ENCODE data around the gene TRIM41. TPM values are rescaled to one million over a fixed set of nuclear protein-coding genes. Genes with fewer than 3 reads are reported as not detected.

TRIM41 gene
- total and polyA plus RNA-seq, 2 of the 13 experiments (the other 11 are each of a cell fraction or from before 2014, with no cell fraction given), result 10.2 to 16.7 TPM

DNA sequence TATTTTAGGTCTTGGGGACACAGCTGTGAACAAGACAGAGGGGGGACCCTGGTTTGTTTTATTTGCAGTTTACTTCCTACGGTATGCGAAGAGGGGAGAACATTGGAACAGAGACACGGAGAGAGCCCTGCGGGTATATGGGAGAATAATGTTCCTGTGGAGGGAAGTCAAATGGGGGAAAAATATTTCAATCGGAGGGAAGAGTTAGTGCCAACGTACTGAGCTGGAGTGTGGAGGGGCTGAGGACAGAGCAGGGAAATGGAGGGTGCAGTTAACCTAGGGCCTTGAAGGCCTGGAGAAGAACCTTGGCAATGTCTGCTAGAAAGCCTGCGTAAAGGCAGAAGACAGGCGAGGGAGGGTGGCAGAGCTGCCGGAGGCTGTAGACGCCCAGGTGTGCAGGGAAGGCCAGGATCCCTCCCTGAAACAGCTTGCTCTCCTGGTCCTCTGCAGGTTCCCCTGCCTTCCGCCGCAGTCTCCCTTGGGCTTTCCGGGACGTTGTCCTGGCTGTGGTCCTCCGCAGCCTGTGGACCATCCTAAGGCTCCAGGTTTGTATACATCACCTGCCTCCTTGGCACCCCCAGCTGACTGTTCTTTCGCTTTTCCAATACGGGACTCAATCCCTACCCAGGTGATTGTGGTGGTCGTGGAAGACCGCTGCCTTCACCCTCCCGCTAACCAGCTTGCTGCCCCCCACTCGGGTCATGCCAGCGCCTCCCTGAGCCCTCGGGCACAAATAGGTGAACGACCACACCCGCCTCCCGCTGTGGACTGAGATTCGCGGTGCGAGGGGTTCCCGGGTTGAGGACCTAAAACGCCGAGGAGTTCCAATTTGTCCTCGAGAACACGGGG is 22.6 kb downstream of the TRIM41 start (continued):
- TF ChIP-seq, protein P1, sequence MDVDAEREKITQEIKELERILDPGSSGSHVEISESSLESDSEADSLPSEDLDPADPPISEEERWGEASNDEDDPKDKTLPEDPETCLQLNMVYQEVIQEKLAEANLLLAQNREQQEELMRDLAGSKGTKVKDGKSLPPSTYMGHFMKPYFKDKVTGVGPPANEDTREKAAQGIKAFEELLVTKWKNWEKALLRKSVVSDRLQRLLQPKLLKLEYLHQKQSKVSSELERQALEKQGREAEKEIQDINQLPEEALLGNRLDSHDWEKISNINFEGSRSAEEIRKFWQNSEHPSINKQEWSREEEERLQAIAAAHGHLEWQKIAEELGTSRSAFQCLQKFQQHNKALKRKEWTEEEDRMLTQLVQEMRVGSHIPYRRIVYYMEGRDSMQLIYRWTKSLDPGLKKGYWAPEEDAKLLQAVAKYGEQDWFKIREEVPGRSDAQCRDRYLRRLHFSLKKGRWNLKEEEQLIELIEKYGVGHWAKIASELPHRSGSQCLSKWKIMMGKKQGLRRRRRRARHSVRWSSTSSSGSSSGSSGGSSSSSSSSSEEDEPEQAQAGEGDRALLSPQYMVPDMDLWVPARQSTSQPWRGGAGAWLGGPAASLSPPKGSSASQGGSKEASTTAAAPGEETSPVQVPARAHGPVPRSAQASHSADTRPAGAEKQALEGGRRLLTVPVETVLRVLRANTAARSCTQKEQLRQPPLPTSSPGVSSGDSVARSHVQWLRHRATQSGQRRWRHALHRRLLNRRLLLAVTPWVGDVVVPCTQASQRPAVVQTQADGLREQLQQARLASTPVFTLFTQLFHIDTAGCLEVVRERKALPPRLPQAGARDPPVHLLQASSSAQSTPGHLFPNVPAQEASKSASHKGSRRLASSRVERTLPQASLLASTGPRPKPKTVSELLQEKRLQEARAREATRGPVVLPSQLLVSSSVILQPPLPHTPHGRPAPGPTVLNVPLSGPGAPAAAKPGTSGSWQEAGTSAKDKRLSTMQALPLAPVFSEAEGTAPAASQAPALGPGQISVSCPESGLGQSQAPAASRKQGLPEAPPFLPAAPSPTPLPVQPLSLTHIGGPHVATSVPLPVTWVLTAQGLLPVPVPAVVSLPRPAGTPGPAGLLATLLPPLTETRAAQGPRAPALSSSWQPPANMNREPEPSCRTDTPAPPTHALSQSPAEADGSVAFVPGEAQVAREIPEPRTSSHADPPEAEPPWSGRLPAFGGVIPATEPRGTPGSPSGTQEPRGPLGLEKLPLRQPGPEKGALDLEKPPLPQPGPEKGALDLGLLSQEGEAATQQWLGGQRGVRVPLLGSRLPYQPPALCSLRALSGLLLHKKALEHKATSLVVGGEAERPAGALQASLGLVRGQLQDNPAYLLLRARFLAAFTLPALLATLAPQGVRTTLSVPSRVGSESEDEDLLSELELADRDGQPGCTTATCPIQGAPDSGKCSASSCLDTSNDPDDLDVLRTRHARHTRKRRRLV (CRISPR knock-in tag; IDR thresholded peaks at IDR 0.05), result no peak
- TF ChIP-seq EEA1 (CRISPR knock-in tag; IDR thresholded peaks at IDR 0.05; ENCODE audit: borderline replicate concordance), result no peak
- TF ChIP-seq, protein P2, sequence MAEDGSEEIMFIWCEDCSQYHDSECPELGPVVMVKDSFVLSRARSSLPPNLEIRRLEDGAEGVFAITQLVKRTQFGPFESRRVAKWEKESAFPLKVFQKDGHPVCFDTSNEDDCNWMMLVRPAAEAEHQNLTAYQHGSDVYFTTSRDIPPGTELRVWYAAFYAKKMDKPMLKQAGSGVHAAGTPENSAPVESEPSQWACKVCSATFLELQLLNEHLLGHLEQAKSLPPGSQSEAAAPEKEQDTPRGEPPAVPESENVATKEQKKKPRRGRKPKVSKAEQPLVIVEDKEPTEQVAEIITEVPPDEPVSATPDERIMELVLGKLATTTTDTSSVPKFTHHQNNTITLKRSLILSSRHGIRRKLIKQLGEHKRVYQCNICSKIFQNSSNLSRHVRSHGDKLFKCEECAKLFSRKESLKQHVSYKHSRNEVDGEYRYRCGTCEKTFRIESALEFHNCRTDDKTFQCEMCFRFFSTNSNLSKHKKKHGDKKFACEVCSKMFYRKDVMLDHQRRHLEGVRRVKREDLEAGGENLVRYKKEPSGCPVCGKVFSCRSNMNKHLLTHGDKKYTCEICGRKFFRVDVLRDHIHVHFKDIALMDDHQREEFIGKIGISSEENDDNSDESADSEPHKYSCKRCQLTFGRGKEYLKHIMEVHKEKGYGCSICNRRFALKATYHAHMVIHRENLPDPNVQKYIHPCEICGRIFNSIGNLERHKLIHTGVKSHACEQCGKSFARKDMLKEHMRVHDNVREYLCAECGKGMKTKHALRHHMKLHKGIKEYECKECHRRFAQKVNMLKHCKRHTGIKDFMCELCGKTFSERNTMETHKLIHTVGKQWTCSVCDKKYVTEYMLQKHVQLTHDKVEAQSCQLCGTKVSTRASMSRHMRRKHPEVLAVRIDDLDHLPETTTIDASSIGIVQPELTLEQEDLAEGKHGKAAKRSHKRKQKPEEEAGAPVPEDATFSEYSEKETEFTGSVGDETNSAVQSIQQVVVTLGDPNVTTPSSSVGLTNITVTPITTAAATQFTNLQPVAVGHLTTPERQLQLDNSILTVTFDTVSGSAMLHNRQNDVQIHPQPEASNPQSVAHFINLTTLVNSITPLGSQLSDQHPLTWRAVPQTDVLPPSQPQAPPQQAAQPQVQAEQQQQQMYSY (CRISPR knock-in tag; IDR thresholded peaks at IDR 0.05), result no peak
- TF ChIP-seq HNF4G (IDR thresholded peaks at IDR 0.05; ENCODE audit: borderline replicate concordance, low read depth, low read length), result no peak
- TF ChIP-seq HNF4G (CRISPR knock-in tag; IDR thresholded peaks at IDR 0.05; ENCODE audit: borderline replicate concordance, low read depth), result no peak
- no peak for TF ChIP-seq RFXANK (CRISPR knock-in tag; IDR thresholded peaks at IDR 0.05)
- TF ChIP-seq SOX13 (IDR thresholded peaks at IDR 0.05), result no peak
- no peak for TF ChIP-seq SOX13 (CRISPR knock-in tag; conservative IDR thresholded peaks at IDR 0.05 in 1 of 2, IDR thresholded peaks at IDR 0.05 in 1 of 2)
- TF ChIP-seq NFE2 (CRISPR knock-in tag; IDR thresholded peaks at IDR 0.05), result no peak
- TF ChIP-seq TCF12 (IDR thresholded peaks at IDR 0.05), result no peak
- TF ChIP-seq TCF12 (CRISPR knock-in tag; IDR thresholded peaks at IDR 0.05), result no peak
- TF ChIP-seq REXO4 (CRISPR knock-in tag; IDR thresholded peaks at IDR 0.05; ENCODE audit: borderline replicate concordance), result no peak
- no peak for TF ChIP-seq HOXA9 (CRISPR knock-in tag; IDR thresholded peaks at IDR 0.05; ENCODE audit: borderline replicate concordance)
- TF ChIP-seq ZBTB26 (CRISPR knock-in tag; IDR thresholded peaks at IDR 0.05; ENCODE audit: borderline replicate concordance), result 0 out of 2 replicates have a peak, but pooled peaks have one; percentile 34
- TF ChIP-seq, protein P3, sequence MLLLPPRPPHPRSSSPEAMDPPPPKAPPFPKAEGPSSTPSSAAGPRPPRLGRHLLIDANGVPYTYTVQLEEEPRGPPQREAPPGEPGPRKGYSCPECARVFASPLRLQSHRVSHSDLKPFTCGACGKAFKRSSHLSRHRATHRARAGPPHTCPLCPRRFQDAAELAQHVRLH (CRISPR knock-in tag; IDR thresholded peaks at IDR 0.05; ENCODE audit: borderline replicate concordance, low read depth), result 0 out of 2 replicates have a peak, but pooled peaks have one; percentile 39
- TF ChIP-seq ZNF549 (CRISPR knock-in tag; IDR thresholded peaks at IDR 0.05), result no peak
- TF ChIP-seq ZBTB8A (CRISPR knock-in tag; IDR thresholded peaks at IDR 0.05; ENCODE audit: borderline replicate concordance, low read depth), result no peak
- TF ChIP-seq IKZF1 (IDR thresholded peaks at IDR 0.05), result no peak
- TF ChIP-seq ZNF615 (CRISPR knock-in tag; IDR thresholded peaks at IDR 0.05; ENCODE audit: borderline replicate concordance), result no peak
- no peak for TF ChIP-seq ZNF274 (CRISPR knock-in tag; IDR thresholded peaks at IDR 0.05)
